IPS-15b (cell line): ENCODE data around the gene UPP2.

ENCODE experiments used
- H3K27me3 ChIP-seq: one replicate; pipeline ENCODE4 v1.6.1; 2013; ENCODE audit warnings: low read length; ENCODE audit not compliant: control insufficient read depth, insufficient read depth
- H3K36me3 ChIP-seq: one replicate; pipeline ENCODE4 v1.6.1; 2013; ENCODE audit warnings: low read length; ENCODE audit not compliant: control insufficient read depth, insufficient read depth
- H3K4me1 ChIP-seq: one replicate; pipeline ENCODE4 v1.6.1; 2013; ENCODE audit warnings: mild to moderate bottlenecking, low read length; ENCODE audit not compliant: control insufficient read depth, insufficient read depth
- H3K4me3 ChIP-seq: one replicate; pipeline ENCODE4 v1.5.1; 2013; ENCODE audit warnings: low read depth, low read length
- H3K9ac ChIP-seq: one replicate; pipeline ENCODE4 v1.6.1; 2013; ENCODE audit warnings: low read depth, mild to moderate bottlenecking, low read length
- H3K9me3 ChIP-seq: one replicate; pipeline ENCODE4 v1.6.1; 2013; ENCODE audit warnings: mild to moderate bottlenecking, low read length; ENCODE audit not compliant: control insufficient read depth, insufficient read depth

UPP2 gene

GRCh38 chr2:158091647-158092046 lies 10.0 kb upstream of the UPP2 start:
- Histone ChIP-seq H3K9ac (no peak overlapping the region), H3K9me3 (no peaks in the 10 kb centered on the region), H3K4me3 (no peak overlapping the region), H3K4me1 (no peaks in the 10 kb centered on the region), H3K27me3 (no peaks in the 10 kb centered on the region), H3K36me3 (no peaks in the 10 kb centered on the region)

DNA sequence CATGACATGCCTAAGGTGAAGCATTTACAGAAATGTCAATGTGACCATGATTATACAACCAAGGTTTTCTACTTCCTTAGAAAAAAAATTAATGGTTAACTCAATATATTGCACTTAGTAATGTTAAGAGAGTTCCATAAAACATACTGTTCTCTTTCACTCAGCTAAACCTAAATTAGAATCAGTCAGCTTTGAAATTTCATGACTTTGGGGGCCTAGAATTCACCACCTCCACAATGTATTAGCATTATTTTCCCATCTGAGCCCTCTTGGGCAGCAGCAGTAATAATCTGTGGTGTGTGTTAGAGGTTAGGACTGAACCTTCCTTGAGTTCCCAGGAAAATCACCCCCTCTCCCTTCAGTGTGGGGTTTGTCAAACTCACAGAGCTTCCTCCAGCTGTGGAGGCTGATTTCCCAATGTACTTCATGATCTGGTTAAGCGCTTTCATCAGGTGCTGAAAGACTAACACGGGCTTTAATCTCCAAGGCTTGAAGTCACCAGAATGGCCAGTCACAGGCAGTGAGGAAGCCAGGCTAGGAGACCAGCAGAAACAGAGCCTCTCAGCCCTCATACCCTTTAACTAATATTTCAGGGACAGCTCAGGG lies 7.1 kb upstream of the UPP2 start:
- H3K9ac ChIP-seq = no peak overlapping the region
- H3K4me1 ChIP-seq = no peaks in the 10 kb centered on the region
- no peak overlapping the region for H3K4me3 ChIP-seq
- H3K9me3 ChIP-seq = no peaks in the 10 kb centered on the region
- H3K36me3 ChIP-seq = no peaks in the 10 kb centered on the region
- H3K27me3 ChIP-seq = no peaks in the 10 kb centered on the region

DNA sequence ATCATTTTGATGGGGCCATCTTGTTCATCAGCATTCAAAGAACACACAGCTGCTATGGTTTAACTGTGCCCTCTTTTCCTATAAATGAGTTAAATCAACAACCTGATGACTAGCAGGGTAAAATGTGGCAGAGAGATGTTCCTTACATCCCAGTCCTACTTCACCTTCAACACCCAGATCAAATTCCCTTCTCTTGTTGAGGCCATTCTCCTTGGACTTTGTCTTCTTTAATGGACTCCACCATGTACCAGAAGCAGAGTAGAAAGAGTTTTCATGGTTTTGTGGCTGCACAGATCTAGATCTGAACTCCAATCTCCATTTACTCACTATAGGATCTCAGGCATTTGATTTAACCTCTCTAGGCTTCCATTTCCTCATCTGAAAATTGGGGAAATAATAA lies 6.4 kb upstream of the UPP2 start:
- Histone ChIP-seq H3K4me3 (no peak overlapping the region), H3K9me3 (no peaks in the 10 kb centered on the region), H3K4me1 (no peaks in the 10 kb centered on the region), H3K36me3 (no peaks in the 10 kb centered on the region), H3K9ac (no peak overlapping the region), H3K27me3 (no peaks in the 10 kb centered on the region)

GRCh38 chr2:158095912-158096311 lies 5.8 kb upstream of the UPP2 start:
- H3K36me3 ChIP-seq = no peaks in the 10 kb centered on the region
- H3K27me3 ChIP-seq = no peaks in the 10 kb centered on the region
- no peak overlapping the region for H3K4me3 ChIP-seq
- H3K4me1 ChIP-seq = no peaks in the 10 kb centered on the region
- no peak overlapping the region for H3K9ac ChIP-seq
- H3K9me3 ChIP-seq = no peaks in the 10 kb centered on the region

GRCh38 chr2:158097481-158097880 lies 4.2 kb upstream of the UPP2 start:
- Histone ChIP-seq H3K36me3 (no peaks in the 10 kb centered on the region), H3K9me3 (no peaks in the 10 kb centered on the region), H3K4me3 (no peak overlapping the region), H3K27me3 (no peaks in the 10 kb centered on the region), H3K4me1 (no peaks in the 10 kb centered on the region), H3K9ac (no peak overlapping the region)

GRCh38 chr2:158098178-158098577 lies 3.5 kb upstream of the UPP2 start:
- H3K9me3 ChIP-seq = no peaks in the 10 kb centered on the region
- H3K4me3 ChIP-seq = no peak overlapping the region
- H3K36me3 ChIP-seq = no peaks in the 10 kb centered on the region
- no peaks in the 10 kb centered on the region for H3K27me3 ChIP-seq
- no peak overlapping the region for H3K9ac ChIP-seq
- H3K4me1 ChIP-seq = no peaks in the 10 kb centered on the region

- Histone ChIP-seq H3K4me1 (peaks cover 2% of the 10 kb centered on the region), H3K27me3 (no peaks in the 10 kb centered on the region), H3K9me3 (no peaks in the 10 kb centered on the region), H3K4me3 (no peak overlapping the region), H3K36me3 (no peaks in the 10 kb centered on the region), H3K9ac (no peak overlapping the region)
Observed at GRCh38 chr2:158099716-158100115, 2.0 kb upstream of the UPP2 start.

GRCh38 chr2:158100411-158100810 lies 1.3 kb upstream of the UPP2 start:
- Histone ChIP-seq H3K36me3 (no peaks in the 10 kb centered on the region), H3K4me1 (peaks cover 2% of the 10 kb centered on the region), H3K27me3 (no peaks in the 10 kb centered on the region), H3K9ac (no peak overlapping the region), H3K9me3 (no peaks in the 10 kb centered on the region), H3K4me3 (no peak overlapping the region)

- Histone ChIP-seq H3K27me3 (no peaks in the 10 kb centered on the region), H3K9me3 (no peaks in the 10 kb centered on the region), H3K4me1 (peaks cover 2% of the 10 kb centered on the region), H3K4me3 (no peak overlapping the region), H3K9ac (no peak overlapping the region), H3K36me3 (no peaks in the 10 kb centered on the region)
Observed at GRCh38 chr2:158102446-158102845, 770 bp downstream of the UPP2 start.

DNA sequence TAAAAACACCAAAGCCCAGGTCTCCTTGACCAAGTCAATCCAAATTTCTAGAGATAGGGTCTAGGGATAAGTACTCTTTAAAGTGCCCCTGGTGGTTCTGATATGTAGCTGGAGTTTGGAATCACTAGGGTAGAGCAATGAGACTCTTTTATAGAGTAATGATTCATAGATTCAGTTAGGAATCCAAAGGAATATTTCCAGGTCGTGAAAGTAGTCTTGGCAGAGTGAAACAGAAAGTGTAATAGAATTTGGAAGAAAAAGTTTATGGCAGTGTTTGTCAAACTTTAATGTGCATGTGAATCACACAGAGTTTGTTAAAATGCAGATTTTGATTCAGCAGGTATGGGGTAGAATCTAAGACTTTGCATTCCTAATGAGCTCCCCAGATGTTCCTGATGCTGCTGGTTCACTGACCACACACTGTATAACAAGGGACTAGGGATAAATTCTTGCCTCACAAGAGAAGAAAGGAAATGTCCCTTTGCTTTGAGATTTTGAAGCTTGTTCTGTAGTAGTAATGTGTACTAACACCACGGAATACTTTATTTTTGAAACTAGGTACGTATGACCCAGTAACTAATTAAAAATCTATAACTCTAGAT lies 1.8 kb downstream of the UPP2 start:
- Histone ChIP-seq H3K9ac (no peak overlapping the region), H3K9me3 (no peaks in the 10 kb centered on the region)

DNA sequence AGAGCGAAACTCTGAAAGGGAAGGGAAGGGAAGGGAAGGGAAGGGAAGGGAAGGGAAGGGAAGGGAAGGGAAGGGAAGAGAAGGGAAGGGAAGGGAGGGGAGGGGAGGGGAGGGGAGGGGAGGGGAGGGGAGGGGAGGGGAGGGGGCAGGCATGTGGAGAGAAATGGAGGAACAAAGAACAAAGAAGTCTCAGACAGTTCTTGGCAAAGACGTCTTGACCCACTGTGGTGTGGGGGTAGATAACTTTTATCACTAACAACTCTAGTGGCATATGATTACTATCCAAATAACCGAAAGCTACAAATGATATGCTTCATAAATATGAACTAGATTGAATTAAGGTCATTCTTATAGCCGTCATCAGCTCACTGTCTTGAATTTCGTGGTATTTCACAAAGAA lies 3.2 kb downstream of the UPP2 start:
- Histone ChIP-seq H3K27me3 (no peaks in the 10 kb centered on the region), H3K4me1 (peaks cover 2% of the 10 kb centered on the region), H3K36me3 (no peaks in the 10 kb centered on the region), H3K4me3 (no peak overlapping the region), H3K9ac (no peak overlapping the region), H3K9me3 (no peaks in the 10 kb centered on the region)

More for the DNA sequence above, 1.8 kb downstream of the UPP2 start:
- H3K4me1 ChIP-seq = peaks cover 2% of the 10 kb centered on the region
- H3K4me3 ChIP-seq = no peak overlapping the region
- no peaks in the 10 kb centered on the region for H3K27me3 ChIP-seq
- H3K36me3 ChIP-seq = no peaks in the 10 kb centered on the region

DNA sequence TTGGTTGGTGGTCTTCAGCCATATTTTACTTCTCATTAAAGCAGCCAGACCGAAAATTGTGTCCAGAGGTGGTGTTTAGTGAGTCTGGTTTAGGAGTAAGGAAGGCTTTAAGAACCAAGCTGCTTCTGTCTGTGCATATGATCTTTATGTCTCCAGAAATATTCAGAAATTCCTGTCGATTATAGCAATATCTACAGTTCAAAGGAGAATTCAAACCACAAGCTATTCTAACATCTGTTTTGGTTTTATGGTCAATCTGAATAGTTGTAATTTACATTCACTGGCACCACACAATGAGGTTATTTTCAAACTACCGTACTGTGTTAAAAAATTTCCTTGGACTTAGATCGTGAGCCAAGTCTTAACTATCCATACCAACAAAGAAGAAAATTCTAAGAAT lies 11.3 kb downstream of the UPP2 start:
- H3K9me3 ChIP-seq = no peaks in the 10 kb centered on the region
- H3K4me3 ChIP-seq = no peak overlapping the region
- H3K4me1 ChIP-seq = no peaks in the 10 kb centered on the region
- no peak overlapping the region for H3K9ac ChIP-seq
- no peaks in the 10 kb centered on the region for H3K27me3 ChIP-seq
- no peaks in the 10 kb centered on the region for H3K36me3 ChIP-seq
